GM21381 (cell line): Measurements from ENCODE around the gene SERP1.

Source experiments
- ATAC-seq: cut with Tn5 transposase; IDR thresholded peaks from one replicate; pipeline ENCODE4 v1.9.1; 2021; ENCODE audit warnings: mild to moderate bottlenecking, moderate library complexity; ENCODE audit not compliant: unreplicated experiment

Gene SERP1

GRCh38 chr3:150546226-150547044 lies at the start of gene SERP1, which contains the start of gene EIF2A:
Gene SERP1 (minus strand): TSS chr3:150546496. CDS start chr3:150546135, 361 bp downstream.
Gene EIF2A (plus strand): TSS chr3:150546787. CDS start chr3:150546803, 16 bp downstream.
- peak; percentile 90 for ATAC-seq

GRCh38 chr3:150594150-150594549 lies 47.9 kb upstream of the SERP1 start:
- no peak for ATAC-seq

GRCh38 chr3:150589759-150590158 lies 43.5 kb upstream of the SERP1 start:
- no peak for ATAC-seq

- no peak for ATAC-seq
Observed at GRCh38 chr3:150588027-150588830, 41.9 kb upstream of the SERP1 start.

- peak; percentile 68 for ATAC-seq
Observed at GRCh38 chr3:150583028-150583427, 36.7 kb upstream of the SERP1 start.

- ATAC-seq, result peak; percentile 40
Observed at GRCh38 chr3:150582620-150583019, 36.3 kb upstream of the SERP1 start.

GRCh38 chr3:150581174-150581573 lies 34.9 kb upstream of the SERP1 start:
- ATAC-seq, result no peak

GRCh38 chr3:150577855-150578254 lies 31.6 kb upstream of the SERP1 start:
- no peak for ATAC-seq

GRCh38 chr3:150567328-150567727 lies 21.0 kb upstream of the SERP1 start:
- no peak for ATAC-seq

- no peak for ATAC-seq
Observed at GRCh38 chr3:150564243-150564642, 17.9 kb upstream of the SERP1 start.

GRCh38 chr3:150557725-150558124 lies 11.4 kb upstream of the SERP1 start:
- no peak for ATAC-seq

- no peak for ATAC-seq
Observed at GRCh38 chr3:150556792-150557191, 10.5 kb upstream of the SERP1 start.

GRCh38 chr3:150555859-150556436 lies 9.7 kb upstream of the SERP1 start:
- ATAC-seq, result no peak

GRCh38 chr3:150547045-150547741 lies 897 bp upstream of the SERP1 start:
- ATAC-seq, result no peak

- ATAC-seq, result peak; percentile 13
Observed at GRCh38 chr3:150545419-150546225, 674 bp downstream of the SERP1 start.

- ATAC-seq, result no peak
Observed at GRCh38 chr3:150544726-150545125, 1.6 kb downstream of the SERP1 start.

GRCh38 chr3:150544041-150544440 lies 2.3 kb downstream of the SERP1 start:
- ATAC-seq, result no peak

GRCh38 chr3:150543531-150543930 lies 2.8 kb downstream of the SERP1 start:
- ATAC-seq, result no peak

GRCh38 chr3:150543128-150543527 lies 3.2 kb downstream of the SERP1 start:
- no peak for ATAC-seq

- ATAC-seq, result no peak
Observed at GRCh38 chr3:150540991-150541390, 5.3 kb downstream of the SERP1 start.
